HepG2 (cell line): Measurements from ENCODE around the gene MYO10. TPM values are rescaled to one million over a fixed set of nuclear protein-coding genes. Genes with fewer than 3 reads are reported as not detected.

Experiments
- ATAC-seq: fragments of 200-7000 bp; cut with Tn5 transposase; 3 replicates; pipeline ENCODE4 v1.9.1; 2020; ENCODE audit warnings: mild to moderate bottlenecking, moderate library complexity
- BruUV-seq: library from RNA; stranded (reverse); fragments of 400-500 nt; replicated peaks from 2 replicates; lab custom pipeline; 2021; lab: Mats Ljungman, UMichigan
- CTCF ChIA-PET: fragments of 300-600 bp; formaldehyde crosslinking; extraction: SDS; loops from one replicate; lab custom pipeline; 2021; ENCODE audit warnings: low total read pairs, inconsistent platforms, low intra/inter-chr PET ratio; lab: Yijun Ruan, JAX
- POLR2A ChIA-PET: fragments of 350-600 bp; sonication (Branson Sonifier 250); formaldehyde crosslinking; loops from one replicate; lab custom pipeline; 2020; ENCODE audit warnings: antibody characterized with exemption, inconsistent platforms; lab: Yijun Ruan, JAX
- DNase-seq: peaks from one replicate; pipeline ENCODE4 v3.0.0-alpha.2; 2015; ENCODE audit warnings: low spot score
- FAIRE-seq: peaks from 3 replicates; lab custom pipeline; 2011; peaks lifted over from hg19 to GRCh38; lab: Jason Lieb, UNC
- H2AFZ ChIP-seq: one replicate; pipeline ENCODE4 v1.6.1; 2011; ENCODE audit warnings: low read length, inconsistent platforms
- H3K27ac ChIP-seq: fragments of 300-600 bp; 3 replicates; pipeline ENCODE4 v1.8.0; 2011; ENCODE audit warnings: mixed run types, mild to moderate bottlenecking, mixed read lengths, low read length, inconsistent platforms; ENCODE audit not compliant: insufficient read depth; ENCODE audit errors: extremely low read length
- H3K27me3 ChIP-seq, 2 experiments: fragments of 200-600 bp in 1 of 2; 2 replicates in 1 of 2; 3 replicates in 1 of 2; pipeline versions ENCODE4 v1.6.0 to v1.8.0; 2011; ENCODE audit warnings: low read length in 2 of 2, mild to moderate bottlenecking in 2 of 2, moderate library complexity in 2 of 2, inconsistent platforms in 1 of 2; ENCODE audit not compliant: insufficient read depth in 2 of 2, control insufficient read depth in 1 of 2
- H3K36me3 ChIP-seq, 2 experiments: fragments of 200-600 bp in 1 of 2; replicated peaks in 1 of 2; 2 replicates in 1 of 2; 3 replicates in 1 of 2; pipeline versions ENCODE4 v1.5.1 to v1.8.0; 2011; ENCODE audit warnings: low read length in 2 of 2, inconsistent platforms in 1 of 2; ENCODE audit not compliant: insufficient read depth in 2 of 2, control insufficient read depth in 1 of 2
- H3K4me1 ChIP-seq: 2 replicates; pipeline ENCODE4 v1.5.1; 2012; ENCODE audit warnings: low read length, inconsistent platforms; ENCODE audit not compliant: insufficient read depth
- H3K4me2 ChIP-seq: 2 replicates; pipeline ENCODE4 v1.6.0; 2011; ENCODE audit warnings: low read depth, low read length, inconsistent platforms
- H3K4me3 ChIP-seq, 3 experiments: fragments of 200-600 bp in 1 of 3; sonication (generic), shearing (Covaris generic) in 1 of 3; replicated peaks in 1 of 3; 2 replicates each; pipeline ENCODE4 v1.5.1; 2011 to 2016; ENCODE audit warnings: low read length in 3 of 3, inconsistent platforms in 2 of 3, low read depth in 2 of 3, mild to moderate bottlenecking in 2 of 3, control low read depth in 1 of 3, mixed read lengths in 1 of 3; ENCODE audit not compliant: insufficient read depth in 1 of 3
- H3K79me2 ChIP-seq: one replicate; pipeline ENCODE4 v1.6.1; 2011; ENCODE audit warnings: low read length, inconsistent platforms; ENCODE audit not compliant: insufficient read depth
- H3K9ac ChIP-seq: 2 replicates; pipeline ENCODE4 v1.6.0; 2011; ENCODE audit warnings: mild to moderate bottlenecking, low read depth, low read length, inconsistent platforms; ENCODE audit not compliant: insufficient read depth
- H3K9me3 ChIP-seq: 2 replicates; pipeline ENCODE4 v1.5.1; 2012; ENCODE audit warnings: mild to moderate bottlenecking, low read length
- H4K20me1 ChIP-seq: 2 replicates; pipeline ENCODE4 v1.6.0; 2011; ENCODE audit warnings: inconsistent platforms, mild to moderate bottlenecking, low read length, moderate library complexity; ENCODE audit not compliant: insufficient read depth
- DMTF1 ChIP-seq: sonication (generic); formaldehyde crosslinking; IDR thresholded peaks from 2 replicates; pipeline ENCODE4 v1.4.0; 2020; ENCODE audit warnings: mild to moderate bottlenecking, missing genetic modification reagents
- EP300 ChIP-seq, 3 experiments: sonication (generic) in 1 of 3; formaldehyde crosslinking in 1 of 3; IDR thresholded peaks; 2 replicates each; pipeline versions ENCODE4 v1.5.1 to v1.6.1; 2011 to 2020; ENCODE audit warnings: low read depth in 2 of 3, low read length in 2 of 3, borderline replicate concordance in 1 of 3, improper control_type of control experiment in 1 of 3, mild to moderate bottlenecking in 1 of 3, missing genetic modification reagents in 1 of 3, moderate library complexity in 1 of 3
- ESRRA ChIP-seq: sonication (generic); formaldehyde crosslinking; IDR thresholded peaks from 2 replicates; pipeline ENCODE4 v1.5.1; 2020; ENCODE audit warnings: mild to moderate bottlenecking, low read depth, missing genetic modification reagents
- GLMP ChIP-seq: sonication (generic); formaldehyde crosslinking; IDR thresholded peaks from 2 replicates; pipeline ENCODE4 v1.9.0; 2021; ENCODE audit warnings: missing genetic modification reagents, mild to moderate bottlenecking, borderline replicate concordance
- MTA3 ChIP-seq: sonication (generic); formaldehyde crosslinking; IDR thresholded peaks from 2 replicates; pipeline ENCODE4 v1.4.0; 2020; ENCODE audit warnings: missing genetic modification reagents
- NFKB2 ChIP-seq: sonication (generic); formaldehyde crosslinking; IDR thresholded peaks from 2 replicates; pipeline ENCODE4 v1.4.0; 2020; ENCODE audit warnings: missing genetic modification reagents, borderline replicate concordance
- NFYC ChIP-seq: IDR thresholded peaks from 2 replicates; pipeline ENCODE4 v1.6.1; 2016; ENCODE audit warnings: missing genetic modification reagents, missing compliant biosample characterization
- PAF1 ChIP-seq: IDR thresholded peaks from 2 replicates; pipeline ENCODE4 v1.6.1; 2016; ENCODE audit warnings: missing genetic modification reagents, missing compliant biosample characterization
- PHF8 ChIP-seq: sonication (generic); formaldehyde crosslinking; IDR thresholded peaks from 2 replicates; pipeline ENCODE4 v1.5.0; 2020; ENCODE audit warnings: missing genetic modification reagents
- PREB ChIP-seq: sonication (generic); formaldehyde crosslinking; IDR thresholded peaks from 2 replicates; pipeline ENCODE4 v1.4.0; 2020; ENCODE audit warnings: missing genetic modification reagents
- RFXAP ChIP-seq: sonication (generic); formaldehyde crosslinking; IDR thresholded peaks from 2 replicates; pipeline ENCODE4 v1.4.0; 2020; ENCODE audit warnings: missing genetic modification reagents, borderline replicate concordance
- SNAPC5 ChIP-seq: sonication (generic); formaldehyde crosslinking; IDR thresholded peaks from 2 replicates; pipeline ENCODE4 v1.8.1; 2023; ENCODE audit warnings: mild to moderate bottlenecking, missing genetic modification reagents, borderline replicate concordance
- TP53 ChIP-seq: sonication (generic); formaldehyde crosslinking; conservative IDR thresholded peaks from 2 replicates; pipeline ENCODE4 v1.4.0; 2020; ENCODE audit warnings: missing genetic modification reagents
- ZBTB33 ChIP-seq: sonication (generic); formaldehyde crosslinking; IDR thresholded peaks from 2 replicates; pipeline ENCODE4 v1.4.0; 2020; ENCODE audit warnings: missing genetic modification reagents
- ZFP62 ChIP-seq: sonication (generic); formaldehyde crosslinking; IDR thresholded peaks from 2 replicates; pipeline ENCODE4 v1.4.0; 2020; ENCODE audit warnings: missing genetic modification reagents
- ZNF350 ChIP-seq: sonication (generic); formaldehyde crosslinking; IDR thresholded peaks from 2 replicates; pipeline ENCODE4 v1.4.0; 2020; ENCODE audit warnings: mild to moderate bottlenecking, low read depth, missing genetic modification reagents, borderline replicate concordance
- ZNF468 ChIP-seq: sonication (generic); formaldehyde crosslinking; IDR thresholded peaks from 2 replicates; pipeline ENCODE4 v1.8.0; 2022; ENCODE audit warnings: mild to moderate bottlenecking, moderate library complexity, missing genetic modification reagents
- WGBS: methylation state at CpG from one replicate; pipeline ENCODE4 v1.1.6; 2017; ENCODE audit warnings: low lambda C conversion rate; 5-methylcytosine and 5-hydroxymethylcytosine counted together
- in situ Hi-C: cut with HindIII; loops from 2 replicates; pipeline ENCODE4 v1.10.0; 2017; ENCODE audit warnings: low pct_unique_long_range_greater_than_20kb; ENCODE audit not compliant: extremely low pct_ligation_motif_present
- intact Hi-C: fragments of 100-400 bp; cut with micrococcal nuclease; formaldehyde crosslinking; loops from one replicate; pipeline ENCODE4 v1.10.0; 2022; ENCODE audit not compliant: unreplicated experiment
- polyA plus RNA-seq, 8 experiments: library from polyadenylated mRNA; depleted of rRNA in 3 of 8; stranded (reverse) in 7 of 8; unstranded in 1 of 8; fragments of >200 nt; fragmentation: Illumina TruSeq in 4 of 8; extraction: Trizol in 4 of 8; gene quantifications; 2 replicates each; pipeline versions ENCODE4 v1.2.1 to v1.2.3, GENCODE V29; 2011 to 2016; ENCODE audit warnings: low read depth in 4 of 8, missing spikeins in 1 of 8, mixed read lengths in 1 of 8; ENCODE audit not compliant: insufficient read depth in 1 of 8
- total RNA-seq, 5 experiments: library from RNA; depleted of rRNA; stranded (reverse); fragments of >200 nt; fragmentation: Illumina TruSeq; extraction: Trizol; gene quantifications; 2 replicates each; pipeline ENCODE4 v1.2.3, GENCODE V29; 2016; ENCODE audit warnings: low read depth in 1 of 5

The MYO10 gene
- total and polyA plus RNA-seq, 2 of the 13 experiments (the other 11 are each of a cell fraction or from before 2014, with no cell fraction given): 4.5 to 14.0 TPM

- POLR2A ChIA-PET: no interaction called here
- Histone ChIP-seq H2AFZ (no peak overlapping the region), H3K79me2 (no peaks in the 10 kb centered on the region)
- WGBS: 96% methylated on average over 9 of the region's 9 CpGs
- no peak for ATAC-seq
- CTCF ChIA-PET: no interaction called here
- TF ChIP-seq NFYC (no peak), ZBTB33 (CRISPR knock-in tag) (no peak), DMTF1 (no peak), TP53 (CRISPR knock-in tag) (no peak), PHF8 (CRISPR knock-in tag) (no peak), SNAPC5 (no peak), PAF1 (CRISPR knock-in tag) (no peak), GLMP (CRISPR knock-in tag) (no peak), EP300 (IDR thresholded peaks at IDR 0.05; ENCODE audit: low read depth in 2 of 2, low read length in 2 of 2) (no peak), EP300 (CRISPR knock-in tag; IDR thresholded peaks at IDR 0.05; ENCODE audit: borderline replicate concordance) (no peak), ESRRA (no peak), PREB (CRISPR knock-in tag) (no peak), ZNF350 (CRISPR knock-in tag) (no peak), ZFP62 (no peak), MTA3 (CRISPR knock-in tag) (no peak), ZNF468 (CRISPR knock-in tag) (no peak), NFKB2 (CRISPR knock-in tag) (no peak), RFXAP (CRISPR knock-in tag) (no peak)
- TF ChIP-seq, all 625 proteins: peak for 0
- intact Hi-C loops (no loop called here), in situ Hi-C loops (no loop called here)
- Histone ChIP-seq H3K27ac (no peak overlapping the region), H3K4me2 (no peak overlapping the region), H3K27me3 (no peaks in the 10 kb centered on the region), H3K36me3 (peaks cover 33 to 82% of the 10 kb centered on the region in 2 experiments; a peak in 4 of 5 replicates), H3K4me3 (no peak overlapping the region), H3K4me1 (no peaks in the 10 kb centered on the region), H4K20me1 (no peaks in the 10 kb centered on the region), H3K9me3 (no peaks in the 10 kb centered on the region), H3K9ac (no peak overlapping the region)
- FAIRE-seq (no peak), DNase-seq (no peak)
- BruUV-seq: no TSS peak
Observed at GRCh38 chr5:16675806-16676205, 260.3 kb downstream of the MYO10 start.
